RWPE2 (cell line): ENCODE results near the gene SLC22A2.

Experiments
- ATAC-seq: fragments of 200-7000 bp; cut with Tn5 transposase; 3 replicates; pipeline ENCODE4 v1.9.1; 2021; ENCODE audit warnings: low read depth
- DNase-seq: peaks from one replicate; pipeline ENCODE4 v3.0.0-alpha.2; 2020; ENCODE audit warnings: low spot score
- H3K27ac ChIP-seq: fragments of 450-650 bp; 2 replicates; pipeline ENCODE4 v1.5.1; 2017; ENCODE audit warnings: mild to moderate bottlenecking; ENCODE audit not compliant: poor library complexity, severe bottlenecking
- H3K27me3 ChIP-seq: fragments of 250-450 bp; sonication (Bioruptor Pico); 2 replicates; pipeline ENCODE4 v1.5.1; 2021; ENCODE audit warnings: mild to moderate bottlenecking, moderate library complexity; ENCODE audit not compliant: insufficient read depth, poor library complexity, severe bottlenecking
- H3K36me3 ChIP-seq: fragments of 250-450 bp; sonication (Bioruptor Pico); 2 replicates; pipeline ENCODE4 v1.5.1; 2020; ENCODE audit warnings: low read depth, mild to moderate bottlenecking, moderate library complexity
- H3K4me1 ChIP-seq: fragments of 250-450 bp; sonication (Bioruptor Pico); 2 replicates; pipeline ENCODE4 v1.5.1; 2021; ENCODE audit warnings: mild to moderate bottlenecking, moderate library complexity; ENCODE audit not compliant: insufficient read depth, poor library complexity, severe bottlenecking
- H3K4me3 ChIP-seq: fragments of 250-450 bp; sonication (Bioruptor Pico); 2 replicates; pipeline ENCODE4 v1.5.1; 2021; ENCODE audit warnings: mild to moderate bottlenecking, moderate library complexity; ENCODE audit not compliant: severe bottlenecking
- H3K9me3 ChIP-seq: fragments of 250-450 bp; sonication (Bioruptor Pico); 2 replicates; pipeline ENCODE4 v1.5.1; 2021; ENCODE audit warnings: mild to moderate bottlenecking, moderate library complexity; ENCODE audit not compliant: severe bottlenecking
- CTCF ChIP-seq: fragments of 450-650 bp; IDR thresholded peaks from one replicate; pipeline ENCODE4 v1.5.1; 2017; ENCODE audit warnings: mild to moderate bottlenecking, moderate library complexity; ENCODE audit not compliant: poor library complexity, severe bottlenecking

SLC22A2 gene

GRCh38 chr6:160274871-160275510 is 16.4 kb upstream of the SLC22A2 start:
- ATAC-seq (no peak), DNase-seq (no peak)
- no peak for TF ChIP-seq CTCF
- H3K4me1 ChIP-seq, result peaks cover 10% of the 10 kb centered on the region
- no peaks in the 10 kb centered on the region for H3K9me3 ChIP-seq
- H3K4me3 ChIP-seq, result no peak overlapping the region
- no peaks in the 10 kb centered on the region for H3K36me3 ChIP-seq
- no peaks in the 10 kb centered on the region for H3K27me3 ChIP-seq
- no peak overlapping the region for H3K27ac ChIP-seq

GRCh38 chr6:160273750-160274149 is 15.1 kb upstream of the SLC22A2 start:
- H3K27ac ChIP-seq, result no peak overlapping the region
- H3K9me3 ChIP-seq, result no peaks in the 10 kb centered on the region
- no peaks in the 10 kb centered on the region for H3K27me3 ChIP-seq
- no peaks in the 10 kb centered on the region for H3K36me3 ChIP-seq
- ATAC-seq, result no peak
- DNase-seq, result no peak
- no peak overlapping the region for H3K4me3 ChIP-seq
- TF ChIP-seq CTCF, result no peak
- peaks cover 3% of the 10 kb centered on the region for H3K4me1 ChIP-seq

GRCh38 chr6:160273196-160273595 is 14.6 kb upstream of the SLC22A2 start:
- ATAC-seq, result no peak
- TF ChIP-seq CTCF, result no peak
- DNase-seq, result no peak
- Histone ChIP-seq H3K4me3 (no peak overlapping the region), H3K27me3 (no peaks in the 10 kb centered on the region), H3K4me1 (peaks cover 3% of the 10 kb centered on the region), H3K36me3 (no peaks in the 10 kb centered on the region), H3K27ac (no peak overlapping the region), H3K9me3 (no peaks in the 10 kb centered on the region)

GRCh38 chr6:160272707-160273106 is 14.1 kb upstream of the SLC22A2 start:
- H3K4me3 ChIP-seq, result no peak overlapping the region
- no peak for DNase-seq
- no peak for ATAC-seq
- no peak overlapping the region for H3K27ac ChIP-seq
- H3K9me3 ChIP-seq, result no peaks in the 10 kb centered on the region
- no peaks in the 10 kb centered on the region for H3K36me3 ChIP-seq
- H3K27me3 ChIP-seq, result no peaks in the 10 kb centered on the region
- H3K4me1 ChIP-seq, result peaks cover 3% of the 10 kb centered on the region
- TF ChIP-seq CTCF, result no peak

GRCh38 chr6:160270347-160270746 is 11.7 kb upstream of the SLC22A2 start:
- TF ChIP-seq CTCF, result no peak
- no peak overlapping the region for H3K27ac ChIP-seq
- H3K9me3 ChIP-seq, result no peaks in the 10 kb centered on the region
- no peak for ATAC-seq
- no peaks in the 10 kb centered on the region for H3K36me3 ChIP-seq
- no peak for DNase-seq
- H3K4me1 ChIP-seq, result peaks cover 3% of the 10 kb centered on the region
- no peaks in the 10 kb centered on the region for H3K27me3 ChIP-seq
- no peak overlapping the region for H3K4me3 ChIP-seq
